GM20431 (cell line): ENCODE measurements around the gene RPL3.

Source experiments
- in situ Hi-C: fragments of 300-500 bp; cut with MseI, MboI; formaldehyde crosslinking; loops from one replicate; pipeline ENCODE4 v1.15.0; 2020; ENCODE audit warnings: low sequenced_read_pairs; ENCODE audit not compliant: unreplicated experiment

RPL3 gene

GRCh38 chr22:39270792-39271191, 48.6 kb downstream of the RPL3 start:
- in situ Hi-C loops: no loop called here

DNA sequence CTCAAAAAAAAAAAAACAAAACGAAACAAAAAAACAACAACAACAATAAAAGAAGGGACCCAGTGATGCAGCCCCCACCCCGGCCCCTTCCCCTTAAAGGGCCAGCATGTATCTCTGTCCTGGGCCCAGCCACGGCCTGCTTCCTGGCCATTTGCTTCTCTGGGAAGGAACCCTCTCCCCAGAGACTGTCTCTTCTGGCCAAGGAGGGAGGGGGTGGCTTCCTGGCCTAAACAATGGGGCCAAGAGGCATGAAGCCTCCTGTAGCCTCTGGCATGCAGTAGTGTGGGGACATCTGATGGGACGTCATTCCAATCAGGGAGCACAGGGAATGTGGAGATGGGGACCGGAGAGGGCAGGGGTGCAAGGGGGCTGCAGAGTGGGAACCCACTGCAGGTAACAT, 49.1 kb downstream of the RPL3 start:
- in situ Hi-C loops: no loop called here

GRCh38 chr22:39269095-39269790, 50.2 kb downstream of the RPL3 start:
- in situ Hi-C loops: no loop called here

- in situ Hi-C loops: no loop called here
Observed at GRCh38 chr22:39268645-39269044, 50.8 kb downstream of the RPL3 start.

- in situ Hi-C loops: no loop called here
Observed at GRCh38 chr22:39267974-39268373, 51.4 kb downstream of the RPL3 start.

- in situ Hi-C loops: no loop called here
Observed at GRCh38 chr22:39266398-39267030, 52.9 kb downstream of the RPL3 start.

DNA sequence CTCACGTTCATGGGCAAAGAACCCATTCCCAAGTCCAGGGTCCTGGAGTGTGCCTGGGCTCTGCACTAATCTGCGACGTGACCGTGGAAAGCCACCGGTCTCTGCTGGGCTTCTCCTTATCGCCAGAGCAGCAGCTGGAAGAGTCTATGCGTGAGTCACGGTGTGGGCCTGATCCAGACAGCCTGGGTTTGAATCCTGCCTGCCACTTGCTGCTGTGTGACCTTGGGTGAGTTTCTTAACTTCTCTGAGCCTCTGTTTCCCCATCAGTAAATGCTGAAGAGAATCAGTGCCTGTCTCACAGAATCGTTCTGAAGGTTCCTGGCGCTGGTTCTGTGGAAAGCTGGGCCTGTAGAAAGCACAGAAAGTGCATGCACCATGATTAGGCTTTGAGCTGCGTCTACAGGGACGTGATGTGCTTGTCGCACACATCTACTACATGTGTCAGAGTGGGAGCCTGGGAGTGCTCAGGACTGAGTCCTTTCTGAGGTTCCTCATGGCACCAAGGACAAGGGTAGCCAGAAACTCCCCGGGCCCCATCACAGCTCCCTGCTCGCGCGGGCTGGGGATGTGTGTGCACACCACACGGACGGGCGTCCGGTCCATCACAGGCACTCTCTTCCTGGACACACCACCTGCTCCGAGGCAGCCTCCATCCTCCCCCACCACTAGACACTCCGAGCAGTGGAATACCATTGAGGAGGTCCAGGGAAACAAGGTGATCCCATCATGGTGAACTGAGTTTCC, 54.1 kb downstream of the RPL3 start:
- in situ Hi-C loops: no loop called here

DNA sequence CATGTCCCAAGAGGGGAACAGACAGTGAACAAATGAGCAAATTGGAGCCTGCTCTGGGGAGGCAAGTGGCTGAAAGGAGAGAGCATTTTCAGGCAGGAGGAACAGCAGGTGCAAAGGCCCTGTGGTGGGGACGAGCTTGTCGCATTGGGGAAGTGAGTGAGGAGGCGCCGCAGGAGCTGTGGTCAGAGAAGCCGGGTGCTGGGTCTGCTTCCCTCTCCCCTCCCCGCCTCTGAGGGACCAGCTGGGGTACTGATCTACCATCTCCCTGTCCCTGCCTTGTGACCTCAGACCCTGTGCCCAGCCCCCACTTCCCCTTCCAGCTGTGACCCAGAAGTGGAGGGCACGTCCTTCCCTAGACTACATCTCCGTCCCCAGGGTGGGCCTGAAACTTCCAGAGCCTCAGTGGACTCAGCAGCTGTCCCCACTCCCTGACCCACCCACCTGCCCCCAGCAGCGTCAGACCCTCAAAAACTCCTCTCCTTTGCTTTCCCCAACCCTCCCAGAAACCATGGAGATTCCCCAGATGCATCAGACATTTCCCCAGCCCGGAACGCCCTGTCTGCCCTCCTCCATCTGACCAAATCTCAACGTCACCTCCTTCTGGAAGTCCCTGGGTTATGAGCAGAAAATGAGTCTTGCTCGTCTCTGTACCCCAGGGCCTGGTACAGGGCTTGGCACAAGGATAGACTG, 54.9 kb downstream of the RPL3 start:
- in situ Hi-C loops: no loop called here

DNA sequence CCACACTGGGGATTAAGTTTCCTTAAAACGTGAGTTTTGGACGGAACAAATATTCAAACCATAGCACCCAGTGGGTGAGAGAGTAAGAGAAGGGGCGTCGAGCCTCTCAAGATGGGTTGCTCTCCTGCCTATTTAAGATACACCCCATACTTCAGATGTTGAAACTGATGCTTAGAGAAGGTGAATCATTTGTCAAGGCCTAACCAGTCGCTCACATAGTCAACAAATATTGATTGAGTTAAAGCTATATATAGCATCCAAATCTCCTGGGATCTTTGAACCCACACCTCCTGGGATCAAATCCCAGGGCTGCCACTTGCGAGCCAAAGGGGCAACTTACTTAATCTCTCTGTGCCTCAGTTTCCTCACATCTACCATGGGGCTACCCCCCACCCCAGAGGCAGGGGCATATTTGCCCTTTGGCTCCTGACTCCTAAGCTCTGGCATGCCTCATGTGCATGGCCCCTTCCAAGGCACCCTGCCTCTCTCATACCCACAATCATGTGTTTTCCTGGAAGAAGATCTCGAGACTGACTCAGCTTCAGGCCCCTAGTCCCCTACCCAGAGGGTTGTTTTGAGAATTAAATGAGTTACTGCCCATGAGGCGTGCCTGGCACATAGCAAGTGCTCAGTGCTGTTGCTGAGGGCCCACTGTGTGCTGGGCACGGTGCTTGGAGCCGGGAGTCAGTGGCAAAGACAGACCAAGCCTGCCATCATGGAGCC, 55.6 kb downstream of the RPL3 start:
- in situ Hi-C loops: no loop called here
